ENCODE results near the gene SCLY. TPM values are rescaled to one million over a fixed set of nuclear protein-coding genes. Genes with fewer than 3 reads are reported as not detected.

The SCLY gene
- total RNA-seq, 1 donor, result 4.6 TPM

DNA sequence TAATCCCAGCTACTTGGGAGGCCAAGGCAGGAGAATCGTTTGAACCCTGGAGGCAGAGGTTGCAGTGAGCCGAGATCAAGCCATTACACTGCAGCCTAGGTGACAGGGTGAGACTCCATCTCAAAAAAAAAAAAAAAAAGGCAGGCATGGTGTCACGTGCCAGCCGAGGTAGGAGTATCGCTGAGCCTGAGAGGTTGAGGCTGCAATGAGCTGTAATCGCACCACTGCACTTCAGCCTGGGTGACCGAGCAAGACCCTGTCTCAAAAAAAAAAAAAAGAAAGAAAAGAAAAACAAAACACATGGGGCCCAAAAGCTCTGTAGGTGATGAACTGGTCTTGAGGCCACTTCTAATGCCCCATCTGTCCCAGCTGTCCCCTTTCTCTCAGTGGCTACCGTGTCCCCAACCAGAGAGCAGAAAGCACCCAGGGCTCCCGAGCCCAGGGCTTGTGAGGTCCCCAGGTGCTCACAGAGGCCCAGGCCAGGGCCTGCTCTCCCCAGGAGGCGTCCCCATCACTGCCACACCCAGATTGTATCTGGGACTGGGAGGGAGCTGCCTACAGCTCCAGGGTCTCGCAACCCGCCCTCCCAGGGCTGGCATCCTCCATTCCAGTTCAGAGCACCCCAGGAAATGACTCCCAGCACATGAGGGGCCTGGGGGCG, 86.2 kb downstream of the SCLY start:
- H3K9me3 ChIP-seq (ENCODE audit: low read depth, low read length), result no peaks in the 10 kb centered on the region
- no peaks in the 10 kb centered on the region for H3K27me3 ChIP-seq (ENCODE audit: insufficient read depth, low read length)
- H3K4me1 ChIP-seq (ENCODE audit: insufficient read depth, low read length), result peaks cover 3% of the 10 kb centered on the region
- H3K4me3 ChIP-seq (ENCODE audit: low read length), result no peak overlapping the region

DNA sequence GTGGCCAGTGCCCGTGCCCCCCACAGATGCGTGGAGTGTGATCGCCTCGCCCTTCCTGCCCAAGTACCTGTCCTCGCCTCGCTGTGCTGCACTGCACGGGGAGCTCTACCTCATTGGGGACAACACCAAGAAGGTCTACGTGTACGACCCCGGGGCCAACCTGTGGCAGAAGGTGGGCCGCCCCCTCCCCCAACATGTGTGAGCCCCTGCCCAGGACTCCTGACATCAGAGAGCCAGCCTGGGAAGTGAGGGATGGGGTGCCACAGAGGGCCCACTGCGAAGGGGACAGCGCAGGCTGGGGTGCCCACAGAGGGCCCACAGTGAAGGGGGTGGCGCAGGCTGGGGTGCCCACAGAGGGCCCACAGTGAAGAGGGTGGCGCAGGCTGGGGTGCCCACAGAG, 88.2 kb downstream of the SCLY start:
- H3K27me3 ChIP-seq (ENCODE audit: insufficient read depth, low read length), result no peaks in the 10 kb centered on the region
- H3K9me3 ChIP-seq (ENCODE audit: low read depth, low read length), result no peaks in the 10 kb centered on the region
- H3K4me3 ChIP-seq (ENCODE audit: low read length), result no peak overlapping the region
- no peaks in the 10 kb centered on the region for H3K4me1 ChIP-seq (ENCODE audit: insufficient read depth, low read length)

Other genes with a start within 250 kb of the SCLY start
- 2.1 TPM for gene RAMP1, start 201.4 kb upstream of the SCLY start, total RNA-seq
- gene UBE2F, start 94.0 kb upstream of the SCLY start, total RNA-seq, result 80.8 TPM
- gene ESPNL, start 39.3 kb downstream of the SCLY start, total RNA-seq, result 0.10 TPM
- not detected for gene KLHL30, start 77.7 kb downstream of the SCLY start, total RNA-seq
- gene ERFE, start 98.0 kb downstream of the SCLY start, total RNA-seq, result 0.10 TPM
- gene ILKAP, start 142.7 kb downstream of the SCLY start, total RNA-seq, result 66.5 TPM
- 5.4 TPM for gene HES6, start 179.0 kb downstream of the SCLY start, total RNA-seq
- 18.7 TPM for gene PER2, start 227.6 kb downstream of the SCLY start, total RNA-seq

All from mononuclear cell (primary cell).